Cardiac muscle cell (in vitro differentiated cells and primary cell): ENCODE data around the gene LRRK1. TPM values are rescaled to one million over a fixed set of nuclear protein-coding genes. Genes with fewer than 3 reads are reported as not detected.

Source experiments
- DNase-seq, 2 donors: peaks; one replicate each; pipeline versions ENCODE4 v3.0.0 to v3.0.0-alpha.2; 2010 to 2017; ENCODE audit warnings: low read depth in 1 of 2, low spot score in 1 of 2
- H3K27ac ChIP-seq: fragments of 200-600 bp; sonication (generic); 2 replicates; pipeline ENCODE4 v1.5.1; 2016
- H3K27me3 ChIP-seq: fragments of 200-600 bp; sonication (generic); 2 replicates; pipeline ENCODE4 v1.6.0; 2016; ENCODE audit warnings: control low read depth
- H3K36me3 ChIP-seq: fragments of 200-600 bp; sonication (generic); 2 replicates; pipeline ENCODE4 v1.5.1; 2016; ENCODE audit warnings: control low read depth
- H3K4me1 ChIP-seq: fragments of 200-600 bp; sonication (generic); 2 replicates; pipeline ENCODE4 v1.8.1; 2017; ENCODE audit warnings: low read depth, mild to moderate bottlenecking, mixed run types
- H3K4me3 ChIP-seq: fragments of 200-600 bp; sonication (generic); 2 replicates; pipeline ENCODE4 v1.5.1; 2016; ENCODE audit warnings: mild to moderate bottlenecking
- H3K9me3 ChIP-seq: fragments of 200-600 bp; sonication (generic); 2 replicates; pipeline ENCODE4 v1.5.1; 2017; ENCODE audit warnings: low read depth, mild to moderate bottlenecking, control low read depth
- polyA plus RNA-seq: library from polyadenylated mRNA; unstranded; fragments of >200 nt; fragmentation: Nextera tagmentation; extraction: Ambion mirVana; gene quantifications from 2 replicates; pipeline ENCODE4 v1.2.1, GENCODE V29; 2016
- total RNA-seq: library from RNA; depleted of rRNA; stranded (reverse); fragments of >200 nt; gene quantifications from 2 replicates; pipeline ENCODE4 v1.2.3, GENCODE V29; 2016
- TF ChIP-seq, protein P1 (sequence below): IDR thresholded peaks from 2 replicates; pipeline ENCODE4 v1.5.1; 2012; ENCODE audit warnings: low read depth, mild to moderate bottlenecking, low read length

Gene LRRK1
- total and polyA plus RNA-seq, 2 experiments from 2014 or later: 0.12 to 1.0 TPM

DNA sequence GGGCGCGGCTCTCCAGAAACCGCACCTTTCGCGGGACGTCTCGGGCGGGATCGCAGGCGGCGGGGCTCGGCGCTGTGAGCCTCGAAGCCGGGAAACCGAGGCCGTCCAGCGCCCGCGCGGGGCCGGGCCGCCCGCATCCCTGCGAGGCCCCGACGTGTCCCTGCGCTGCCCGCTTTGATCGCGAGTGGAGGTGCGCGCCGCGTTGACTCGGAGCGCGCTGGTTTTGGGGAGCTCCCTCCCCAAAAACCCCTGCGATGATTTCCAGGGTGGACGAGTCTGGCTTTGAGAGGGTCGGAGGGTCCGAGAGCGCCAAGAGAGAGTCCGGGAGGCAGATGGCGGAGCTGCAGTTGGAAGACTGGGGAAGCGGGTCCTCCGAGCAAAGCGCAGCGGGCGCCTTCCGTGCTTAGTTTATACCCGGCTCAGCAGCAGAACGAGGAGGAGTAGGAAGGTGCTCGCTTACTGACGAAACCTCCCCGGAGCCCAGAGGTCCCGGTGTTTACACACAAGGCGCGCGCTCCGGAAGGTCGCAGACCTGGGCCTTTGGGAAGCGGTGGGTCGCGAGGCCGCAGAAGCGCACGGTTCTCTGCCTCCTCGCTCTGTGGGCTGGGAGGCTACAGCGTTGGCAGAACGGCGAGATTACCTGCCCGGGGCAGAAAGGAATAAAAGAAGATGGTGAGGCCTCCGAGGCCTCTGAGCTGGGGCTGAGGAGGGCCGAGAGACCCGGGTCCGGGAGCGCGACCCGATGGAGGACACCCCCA is 38.8 kb upstream of the LRRK1 start:
- Histone ChIP-seq H3K4me1 (no peaks in the 10 kb centered on the region), H3K27me3 (peaks cover 100% of the 10 kb centered on the region), H3K9me3 (no peaks in the 10 kb centered on the region), H3K4me3 (peak overlapping the region; percentile 33), H3K36me3 (no peaks in the 10 kb centered on the region), H3K27ac (no peak overlapping the region)
- TF ChIP-seq, protein P1, sequence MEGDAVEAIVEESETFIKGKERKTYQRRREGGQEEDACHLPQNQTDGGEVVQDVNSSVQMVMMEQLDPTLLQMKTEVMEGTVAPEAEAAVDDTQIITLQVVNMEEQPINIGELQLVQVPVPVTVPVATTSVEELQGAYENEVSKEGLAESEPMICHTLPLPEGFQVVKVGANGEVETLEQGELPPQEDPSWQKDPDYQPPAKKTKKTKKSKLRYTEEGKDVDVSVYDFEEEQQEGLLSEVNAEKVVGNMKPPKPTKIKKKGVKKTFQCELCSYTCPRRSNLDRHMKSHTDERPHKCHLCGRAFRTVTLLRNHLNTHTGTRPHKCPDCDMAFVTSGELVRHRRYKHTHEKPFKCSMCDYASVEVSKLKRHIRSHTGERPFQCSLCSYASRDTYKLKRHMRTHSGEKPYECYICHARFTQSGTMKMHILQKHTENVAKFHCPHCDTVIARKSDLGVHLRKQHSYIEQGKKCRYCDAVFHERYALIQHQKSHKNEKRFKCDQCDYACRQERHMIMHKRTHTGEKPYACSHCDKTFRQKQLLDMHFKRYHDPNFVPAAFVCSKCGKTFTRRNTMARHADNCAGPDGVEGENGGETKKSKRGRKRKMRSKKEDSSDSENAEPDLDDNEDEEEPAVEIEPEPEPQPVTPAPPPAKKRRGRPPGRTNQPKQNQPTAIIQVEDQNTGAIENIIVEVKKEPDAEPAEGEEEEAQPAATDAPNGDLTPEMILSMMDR: no peak
- peak in 1 of 2 donors; percentile 54 for DNase-seq

DNA sequence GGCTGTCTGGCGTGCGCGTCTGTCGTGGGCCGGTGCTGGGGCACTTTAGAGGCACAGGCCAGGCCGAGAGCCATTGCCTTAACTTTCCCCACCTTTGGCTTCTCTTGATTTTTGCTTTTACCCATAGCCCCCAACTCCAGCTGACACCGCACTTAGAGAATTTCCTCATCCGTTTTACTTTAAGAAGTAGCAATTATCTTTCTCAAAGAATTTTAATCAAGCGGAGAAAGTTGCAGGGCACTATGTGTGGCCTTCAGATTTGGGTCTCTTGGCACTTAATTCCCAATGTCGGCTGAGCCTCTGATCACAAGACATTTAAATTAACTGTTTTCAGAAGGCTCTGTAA is 38.3 kb upstream of the LRRK1 start:
- no peak for DNase-seq
- H3K9me3 ChIP-seq: no peaks in the 10 kb centered on the region
- H3K27me3 ChIP-seq: peaks cover 100% of the 10 kb centered on the region
- H3K4me3 ChIP-seq: no peak overlapping the region
- no peaks in the 10 kb centered on the region for H3K4me1 ChIP-seq
- no peaks in the 10 kb centered on the region for H3K36me3 ChIP-seq
- TF ChIP-seq, protein P1: no peak
- H3K27ac ChIP-seq: no peak overlapping the region

DNA sequence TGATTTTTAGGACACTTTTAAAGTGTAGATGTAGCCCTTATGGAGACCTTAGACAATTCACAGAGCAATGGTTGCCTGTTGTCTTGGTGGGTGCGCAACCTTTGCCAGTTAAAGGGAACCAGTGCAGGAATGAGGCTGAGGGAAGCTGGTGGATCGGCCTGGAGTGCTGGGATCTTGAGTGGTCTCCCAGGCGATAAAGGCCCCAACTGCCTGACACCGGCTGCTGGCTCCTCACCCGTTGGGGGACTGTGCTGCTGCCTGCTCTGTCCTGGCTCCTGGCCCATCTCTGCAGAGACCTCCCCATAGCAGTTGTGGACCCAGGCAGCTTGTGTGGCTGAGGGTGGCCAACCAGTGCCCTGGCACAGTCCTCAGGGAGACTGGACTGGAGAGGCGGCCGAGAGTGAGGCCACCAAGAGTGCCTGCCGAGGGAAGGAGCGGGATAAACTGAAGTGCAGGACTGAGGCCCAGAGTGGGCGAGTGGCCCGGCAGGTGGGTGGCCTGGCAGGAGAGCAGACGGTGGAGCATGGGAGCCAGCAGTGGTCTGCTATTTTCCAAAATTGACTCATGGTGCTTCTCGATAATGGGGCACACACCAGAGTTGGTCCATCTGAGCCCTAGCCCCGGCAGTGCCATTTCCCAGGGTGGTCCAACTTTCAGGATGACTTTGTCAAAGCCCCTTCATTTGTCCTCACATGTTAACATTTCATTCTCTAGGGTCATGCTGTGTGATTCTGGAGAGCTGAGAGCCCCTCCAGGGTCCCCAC is 37.4 kb upstream of the LRRK1 start:
- TF ChIP-seq, protein P1: no peak
- Histone ChIP-seq H3K27me3 (peaks cover 97% of the 10 kb centered on the region), H3K9me3 (no peaks in the 10 kb centered on the region), H3K4me1 (no peaks in the 10 kb centered on the region), H3K36me3 (no peaks in the 10 kb centered on the region), H3K4me3 (no peak overlapping the region), H3K27ac (no peak overlapping the region)
- DNase-seq: no peak

DNA sequence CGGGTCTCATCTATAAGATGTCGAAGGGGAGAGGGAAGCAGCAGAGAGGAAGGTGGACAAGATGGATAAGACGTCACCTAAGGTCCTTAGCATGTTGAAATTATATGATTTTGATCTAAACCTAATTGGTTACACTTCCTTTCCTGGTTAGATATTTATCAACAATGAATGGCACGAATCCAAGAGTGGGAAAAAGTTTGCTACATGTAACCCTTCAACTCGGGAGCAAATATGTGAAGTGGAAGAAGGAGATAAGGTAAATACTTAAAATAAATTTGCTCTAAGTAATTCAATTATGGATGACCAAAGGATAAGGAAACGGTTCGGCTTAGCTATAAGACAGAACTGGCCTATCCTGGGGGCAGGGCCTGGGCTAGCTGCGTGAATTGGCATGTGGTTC is 34.0 kb upstream of the LRRK1 start:
- Histone ChIP-seq H3K9me3 (no peaks in the 10 kb centered on the region), H3K36me3 (no peaks in the 10 kb centered on the region), H3K4me3 (no peak overlapping the region), H3K27me3 (peaks cover 72% of the 10 kb centered on the region), H3K27ac (no peak overlapping the region), H3K4me1 (no peaks in the 10 kb centered on the region)
- TF ChIP-seq, protein P1: no peak
- no peak for DNase-seq

DNA sequence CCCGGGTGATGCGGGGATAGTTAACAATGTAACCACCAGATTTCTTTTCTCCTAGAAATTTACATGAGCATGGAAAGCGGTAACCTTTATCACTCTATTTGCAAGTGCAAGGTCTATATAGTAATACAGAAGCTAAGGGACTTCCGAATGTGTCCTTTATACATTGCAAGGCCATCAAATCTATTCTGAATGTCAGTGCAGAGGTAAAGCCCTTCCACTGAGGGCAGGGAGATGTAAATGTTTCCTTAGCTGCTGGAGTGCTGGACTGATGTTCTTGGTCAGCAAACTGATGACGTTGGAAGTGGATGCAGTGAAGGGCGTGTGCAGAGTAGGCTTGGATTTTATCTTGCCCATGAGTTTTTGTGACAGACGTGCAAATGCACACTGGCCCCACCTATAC is 33.3 kb upstream of the LRRK1 start:
- Histone ChIP-seq H3K4me3 (no peak overlapping the region), H3K27me3 (peaks cover 65% of the 10 kb centered on the region), H3K27ac (no peak overlapping the region), H3K9me3 (no peaks in the 10 kb centered on the region), H3K4me1 (no peaks in the 10 kb centered on the region), H3K36me3 (no peaks in the 10 kb centered on the region)
- TF ChIP-seq, protein P1: no peak
- DNase-seq: no peak
